ENCODE data around the gene RYR1. TPM values are rescaled to one million over a fixed set of nuclear protein-coding genes. Genes with fewer than 3 reads are reported as not detected.
"Not testable (repeated sequence)": the region's sequence is repeated elsewhere in the genome, so short reads cannot be mapped to it uniquely, and the experiment has no call there.

RYR1 gene
- total RNA-seq, 1 experiment from 2014 or later = 0.27 TPM

DNA sequence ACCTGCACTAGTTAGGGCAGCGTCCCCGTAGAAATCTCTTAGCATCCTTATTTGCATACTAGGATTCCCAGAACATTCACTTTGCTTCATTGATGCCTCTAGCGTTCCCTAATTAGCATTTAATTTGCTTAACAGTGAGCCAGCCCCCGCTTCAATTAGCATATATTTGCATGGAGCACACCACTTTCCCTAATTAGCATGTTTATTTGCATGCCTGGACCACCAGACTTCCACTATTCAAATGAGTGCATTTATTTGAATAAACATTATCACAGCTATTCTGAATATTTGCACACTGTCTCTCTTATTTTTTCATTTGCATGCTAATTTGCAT, 69.6 kb downstream of the RYR1 start:
- in situ Hi-C loops (cut with HindIII; ENCODE audit: low sequenced_read_pairs) = no loop called here

DNA sequence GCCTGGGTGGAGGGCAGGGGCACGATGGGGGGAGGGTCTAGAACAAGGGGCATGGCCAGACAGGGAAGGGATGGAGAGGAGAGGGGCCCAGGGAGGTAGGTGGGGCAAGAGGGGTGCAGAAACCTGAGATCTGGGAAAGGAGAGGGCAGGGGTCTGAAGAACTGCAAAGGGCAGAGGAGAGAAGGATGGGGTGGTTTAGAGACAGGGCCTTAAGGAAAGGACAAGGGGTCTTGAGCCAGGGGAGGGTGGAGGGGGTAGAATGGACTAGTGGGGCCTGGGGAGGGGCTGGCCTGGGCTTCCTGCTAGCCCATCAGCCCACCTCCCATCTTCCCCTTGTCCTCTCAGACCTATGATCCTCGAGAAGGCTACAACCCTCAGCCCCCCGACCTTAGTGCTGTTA, 72.5 kb downstream of the RYR1 start:
- in situ Hi-C loops (cut with HindIII; ENCODE audit: low sequenced_read_pairs) = no loop called here
- DNase-seq (ENCODE audit: low spot score) = no peak

More for the DNA sequence above, 69.6 kb downstream of the RYR1 start:
- DNase-seq (ENCODE audit: low spot score) = no peak

DNA sequence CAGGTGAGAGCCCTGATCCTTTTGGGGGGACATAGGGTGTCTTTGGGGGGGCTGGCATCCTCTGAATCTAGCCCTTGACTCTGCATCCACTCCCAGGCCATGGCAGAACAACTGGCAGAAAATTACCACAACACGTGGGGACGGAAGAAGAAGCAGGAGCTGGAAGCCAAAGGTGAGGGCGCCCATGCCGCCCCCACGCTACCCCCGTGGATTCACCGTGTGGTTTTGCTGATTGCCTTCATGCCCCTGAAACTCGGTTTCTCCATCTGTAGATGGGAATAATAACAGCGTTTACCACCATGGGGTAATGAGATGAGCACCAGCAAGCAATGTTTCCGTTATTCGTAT, 72.9 kb downstream of the RYR1 start:
- DNase-seq (ENCODE audit: low spot score) = no peak
- in situ Hi-C loops (cut with HindIII; ENCODE audit: low sequenced_read_pairs) = no loop called here

DNA sequence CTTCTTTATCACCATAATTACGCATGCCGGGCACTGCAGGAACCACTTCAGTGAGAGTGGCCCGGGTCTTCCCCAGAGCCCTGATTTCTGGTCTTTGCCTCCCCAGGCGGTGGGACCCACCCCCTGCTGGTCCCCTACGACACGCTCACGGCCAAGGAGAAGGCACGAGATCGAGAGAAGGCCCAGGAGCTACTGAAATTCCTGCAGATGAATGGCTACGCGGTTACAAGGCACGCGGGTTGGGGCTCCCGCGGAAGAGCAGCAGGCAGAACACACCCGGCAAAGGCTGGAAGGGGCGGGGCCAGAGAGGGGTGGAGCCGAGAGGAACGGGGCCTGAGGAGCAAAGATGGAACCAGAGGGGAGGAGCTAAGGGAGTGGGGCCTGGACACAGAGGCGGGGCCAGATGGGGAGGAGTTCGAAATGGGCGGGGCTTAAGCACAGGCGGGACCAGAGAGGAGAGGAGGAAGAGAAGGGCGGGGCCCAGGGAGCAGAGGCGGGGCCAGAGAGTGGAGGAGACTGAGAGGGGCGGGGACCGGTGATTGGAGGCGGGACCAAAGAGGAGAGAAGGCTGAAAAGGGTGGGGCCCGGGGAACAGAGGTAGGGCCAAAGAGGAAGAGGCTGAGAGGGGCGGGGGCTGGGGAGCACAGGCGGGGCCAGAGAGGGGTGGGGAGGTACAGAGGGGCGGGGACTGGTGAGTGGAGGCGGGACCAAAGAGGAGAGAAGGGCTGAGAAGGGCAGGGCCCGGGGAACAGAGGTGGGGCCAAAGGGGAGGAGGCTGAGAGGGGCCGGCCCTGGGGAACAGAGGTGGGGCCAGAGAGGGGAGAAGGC, 73.4 kb downstream of the RYR1 start:
- peak; percentile 72 for DNase-seq (ENCODE audit: low spot score)
- in situ Hi-C loops (cut with HindIII; ENCODE audit: low sequenced_read_pairs) = no loop called here

DNA sequence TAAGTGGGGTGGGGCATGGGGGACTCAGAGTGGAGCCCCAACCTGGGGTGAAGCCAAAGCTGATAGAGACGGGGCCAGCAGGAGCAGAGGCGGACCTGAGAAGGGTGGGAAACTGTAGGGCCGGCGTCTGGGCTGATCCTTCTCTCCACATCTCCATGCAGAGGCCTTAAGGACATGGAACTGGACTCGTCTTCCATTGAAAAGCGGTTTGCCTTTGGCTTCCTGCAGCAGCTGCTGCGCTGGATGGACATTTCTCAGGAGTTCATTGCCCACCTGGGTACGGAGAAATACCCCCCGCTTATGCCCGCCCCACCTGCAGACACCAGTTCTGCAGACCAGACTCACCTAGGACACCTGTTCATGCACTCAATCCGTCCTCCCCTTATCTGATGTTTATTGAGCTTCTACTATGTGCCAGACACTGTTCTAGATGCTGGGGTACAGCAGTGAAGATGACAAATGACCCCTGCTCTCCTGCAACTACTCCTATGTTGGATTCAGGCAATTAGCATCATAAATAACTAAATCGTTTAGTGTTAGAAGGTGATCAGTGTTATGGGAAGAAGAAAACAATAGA, 74.1 kb downstream of the RYR1 start:
- in situ Hi-C loops (cut with HindIII; ENCODE audit: low sequenced_read_pairs) = no loop called here

DNA sequence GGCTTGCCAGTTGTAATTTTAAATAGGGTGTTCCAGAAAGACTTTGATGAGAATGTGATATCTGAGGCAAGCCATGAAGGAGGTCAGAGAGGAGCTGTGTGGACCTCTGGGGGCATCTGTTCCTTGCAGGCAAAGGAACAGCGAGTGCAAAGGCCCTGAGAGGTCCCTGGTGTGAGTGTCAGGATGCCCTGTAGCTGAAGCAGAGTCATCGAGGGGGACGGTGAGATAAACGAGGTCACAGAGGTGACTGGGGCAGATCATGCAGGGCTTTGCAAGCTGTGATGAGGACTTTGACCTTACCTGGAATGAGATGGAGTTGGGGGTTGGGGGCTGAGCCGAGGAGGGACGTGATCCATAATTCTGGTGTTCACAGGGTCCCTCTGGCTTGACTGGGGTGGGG, 75.0 kb downstream of the RYR1 start:
- in situ Hi-C loops (cut with HindIII; ENCODE audit: low sequenced_read_pairs) = no loop called here

More for the DNA sequence above, 74.1 kb downstream of the RYR1 start:
- DNase-seq (ENCODE audit: low spot score) = no peak

DNA sequence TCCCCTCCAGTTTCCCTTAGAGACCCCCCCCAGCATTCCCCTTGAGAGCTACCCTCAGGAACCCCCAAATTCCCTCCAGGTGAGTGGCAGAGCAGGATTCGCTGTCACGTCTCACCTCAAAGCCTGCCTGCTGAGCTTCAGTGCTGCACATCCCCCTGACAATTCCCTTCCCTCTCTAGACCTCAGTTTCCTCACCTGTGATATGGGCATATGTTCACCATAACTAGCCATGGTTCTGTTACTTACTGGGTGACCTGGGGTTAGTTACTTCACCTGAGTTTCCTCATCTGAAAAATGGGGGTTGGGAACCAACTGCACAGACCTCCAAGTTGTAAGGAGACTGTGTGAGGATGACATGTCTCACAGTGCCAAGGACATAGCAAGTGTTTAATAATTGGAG, 75.5 kb downstream of the RYR1 start:
- in situ Hi-C loops (cut with HindIII; ENCODE audit: low sequenced_read_pairs) = no loop called here
- no peak for DNase-seq (ENCODE audit: low spot score)

More for the DNA sequence above, 75.0 kb downstream of the RYR1 start:
- DNase-seq (ENCODE audit: low spot score) = no peak

DNA sequence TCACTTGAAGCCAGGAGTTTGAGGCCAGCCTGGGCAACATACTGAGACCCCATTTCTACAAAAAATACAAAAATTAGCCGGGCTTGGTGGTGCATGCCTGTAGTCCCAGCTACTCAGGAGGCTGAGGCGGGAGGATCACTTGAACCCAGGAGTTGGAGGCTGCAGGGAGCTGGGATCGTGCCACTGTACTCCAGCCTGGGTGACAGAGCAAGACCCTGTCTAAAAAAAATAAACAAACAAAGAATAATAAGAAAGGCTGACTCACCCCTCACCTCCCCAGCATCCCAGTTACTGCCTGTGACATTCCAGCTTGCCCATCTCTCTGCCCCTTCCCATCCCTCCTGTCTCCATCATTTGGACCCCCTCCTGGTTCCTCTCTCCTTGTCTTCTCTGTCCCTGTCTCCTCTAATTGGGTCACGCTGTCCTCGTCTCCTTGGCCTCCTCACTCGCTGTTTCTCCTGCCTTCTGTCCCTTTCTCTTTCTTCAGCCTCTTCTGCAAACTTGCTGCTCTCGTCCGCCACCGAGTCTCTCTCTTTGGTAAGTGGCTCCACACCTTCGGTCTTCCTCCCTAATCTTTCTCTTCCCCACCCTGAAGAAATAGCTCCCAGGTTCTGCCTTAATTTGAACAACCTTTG, 77.7 kb downstream of the RYR1 start:
- in situ Hi-C loops (cut with HindIII; ENCODE audit: low sequenced_read_pairs) = no loop called here
- peak; percentile 6 for DNase-seq (ENCODE audit: low spot score)

DNA sequence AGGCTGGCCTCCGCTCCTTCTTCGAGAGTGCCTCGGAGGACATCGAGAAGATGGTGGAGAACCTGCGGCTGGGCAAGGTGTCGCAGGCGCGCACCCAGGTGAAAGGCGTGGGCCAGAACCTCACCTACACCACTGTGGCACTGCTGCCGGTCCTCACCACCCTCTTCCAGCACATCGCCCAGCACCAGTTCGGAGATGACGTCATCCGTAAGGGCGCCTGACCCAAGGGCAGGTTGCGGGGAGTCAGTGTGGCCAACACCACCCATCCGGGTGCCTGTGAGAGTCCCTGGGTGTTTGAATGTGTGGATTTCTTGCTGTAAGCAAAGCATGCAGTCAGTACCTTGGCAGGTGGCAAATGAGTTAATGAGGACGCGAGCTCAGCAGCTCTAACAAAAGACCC, 78.8 kb downstream of the RYR1 start:
- in situ Hi-C loops (cut with HindIII; ENCODE audit: low sequenced_read_pairs) = no loop called here

DNA sequence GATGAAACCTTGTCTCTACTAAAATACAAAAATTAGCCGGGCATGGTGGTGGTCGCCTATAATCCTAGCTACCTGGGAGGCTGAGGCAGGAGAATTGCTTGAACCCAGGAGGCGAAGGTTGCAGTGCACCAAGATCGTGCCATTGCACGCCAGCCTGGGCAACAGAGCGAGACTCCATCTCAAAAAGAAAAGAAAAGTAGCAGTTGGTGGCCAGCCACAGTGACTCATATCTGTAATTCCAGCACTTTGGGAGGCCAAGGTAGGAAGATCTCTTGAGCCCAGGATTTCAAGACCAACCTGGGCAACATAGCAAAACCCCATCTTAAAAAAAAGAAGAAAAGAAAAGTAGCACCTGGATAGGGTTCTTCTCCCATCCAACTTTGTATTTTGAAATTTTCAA, 79.7 kb downstream of the RYR1 start:
- DNase-seq (ENCODE audit: low spot score); in situ Hi-C loops (cut with HindIII; ENCODE audit: low sequenced_read_pairs): not testable (repeated sequence)

More for the DNA sequence above, 78.8 kb downstream of the RYR1 start:
- DNase-seq (ENCODE audit: low spot score) = no peak

DNA sequence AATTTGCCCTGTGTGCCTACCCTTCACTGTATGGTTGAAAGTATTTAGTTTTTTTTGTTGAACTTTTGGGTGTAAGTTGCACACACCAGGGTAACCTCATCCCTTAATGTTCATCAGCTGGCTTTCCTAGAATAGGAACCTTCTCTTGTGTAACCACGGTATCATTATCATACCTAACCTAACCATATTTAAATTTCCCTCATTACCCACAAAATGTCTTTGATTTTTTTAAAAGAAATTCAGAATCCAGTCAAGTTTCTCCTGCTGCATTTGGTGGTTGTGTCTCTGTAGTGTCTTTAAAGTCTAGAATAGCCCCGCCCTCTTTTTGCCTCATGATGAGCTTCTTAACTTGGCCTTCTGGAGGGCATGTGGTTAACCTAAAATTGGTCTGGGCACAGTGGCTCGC, 80.3 kb downstream of the RYR1 start:
- in situ Hi-C loops (cut with HindIII; ENCODE audit: low sequenced_read_pairs) = no loop called here
- no peak for DNase-seq (ENCODE audit: low spot score)

DNA sequence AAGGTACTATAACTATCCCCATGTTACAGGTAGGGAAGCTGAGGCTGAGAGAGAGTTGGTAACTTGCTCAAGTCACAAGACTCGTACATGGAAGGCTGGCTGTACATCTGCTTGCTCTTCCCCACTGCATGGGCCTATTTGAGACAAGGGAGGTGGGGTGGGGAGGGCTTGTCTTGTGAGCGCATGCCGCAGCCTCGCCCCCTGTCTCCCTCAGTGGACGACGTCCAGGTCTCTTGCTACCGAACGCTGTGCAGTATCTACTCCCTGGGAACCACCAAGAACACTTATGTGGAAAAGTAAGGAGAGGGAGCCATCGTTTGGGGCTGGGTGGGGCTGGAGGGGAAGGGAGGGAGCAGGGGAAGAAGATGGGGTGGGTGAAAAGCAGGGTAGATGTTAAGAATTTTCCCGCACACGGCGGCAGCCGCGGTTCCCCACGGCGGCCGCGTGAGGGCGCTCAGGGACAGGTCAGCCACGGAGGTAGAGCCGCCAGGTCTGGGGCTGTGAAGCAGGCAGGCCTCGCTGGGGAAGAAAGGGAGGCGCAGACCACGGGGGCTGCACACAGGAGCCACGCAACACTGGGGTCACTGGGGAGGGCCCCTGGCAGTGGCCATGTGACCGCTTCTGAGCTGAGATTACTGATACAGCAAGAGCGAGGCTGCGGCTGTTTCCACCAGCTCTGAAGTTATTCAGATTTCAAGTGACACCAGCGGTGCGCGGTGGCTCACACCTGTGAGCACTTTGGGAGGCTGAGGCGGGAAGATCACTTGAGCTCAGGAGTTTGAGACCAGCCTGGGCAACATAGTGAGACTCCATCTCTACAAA, 81.5 kb downstream of the RYR1 start:
- in situ Hi-C loops (cut with HindIII; ENCODE audit: low sequenced_read_pairs) = no loop called here
- DNase-seq (ENCODE audit: low spot score) = peak; percentile 62

DNA sequence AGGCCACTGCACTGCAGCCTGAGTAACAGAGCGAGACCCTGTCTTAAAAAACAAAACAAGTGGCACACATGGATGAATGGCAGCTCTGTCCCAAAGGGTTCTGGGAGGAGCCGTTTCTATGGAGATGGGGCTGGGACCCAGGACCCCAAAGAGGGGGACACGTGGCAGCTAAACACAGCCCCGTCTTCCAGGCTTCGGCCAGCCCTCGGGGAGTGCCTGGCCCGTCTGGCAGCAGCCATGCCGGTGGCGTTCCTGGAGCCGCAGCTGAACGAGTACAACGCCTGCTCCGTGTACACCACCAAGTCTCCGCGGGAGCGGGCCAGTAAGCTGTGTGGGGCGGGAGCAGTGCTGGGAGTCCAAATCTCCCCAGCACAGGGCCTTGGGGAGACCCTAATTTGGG, 82.4 kb downstream of the RYR1 start:
- in situ Hi-C loops (cut with HindIII; ENCODE audit: low sequenced_read_pairs) = no loop called here
- no peak for DNase-seq (ENCODE audit: low spot score)

DNA sequence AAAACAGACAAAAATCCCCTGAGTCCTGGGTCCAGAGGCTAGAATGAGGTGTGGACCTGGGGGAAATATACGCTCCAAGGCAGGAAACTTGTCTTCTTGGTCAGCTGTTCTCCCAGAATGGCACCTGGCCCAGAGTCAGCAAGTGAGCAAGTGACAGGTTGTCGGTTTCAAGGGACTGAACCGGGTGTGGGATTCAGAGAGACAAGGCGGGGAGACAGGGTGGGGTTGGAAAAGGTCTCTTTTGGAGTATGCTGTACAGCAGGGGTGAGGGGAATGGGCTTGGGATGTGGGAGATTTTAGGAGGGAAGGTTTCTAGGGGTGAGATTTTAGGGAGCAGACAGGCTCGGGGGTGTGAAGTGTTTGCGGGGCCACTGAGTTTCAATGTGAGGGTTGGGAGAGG, 83.3 kb downstream of the RYR1 start:
- in situ Hi-C loops (cut with HindIII; ENCODE audit: low sequenced_read_pairs) = no loop called here
- DNase-seq (ENCODE audit: low spot score) = no peak

DNA sequence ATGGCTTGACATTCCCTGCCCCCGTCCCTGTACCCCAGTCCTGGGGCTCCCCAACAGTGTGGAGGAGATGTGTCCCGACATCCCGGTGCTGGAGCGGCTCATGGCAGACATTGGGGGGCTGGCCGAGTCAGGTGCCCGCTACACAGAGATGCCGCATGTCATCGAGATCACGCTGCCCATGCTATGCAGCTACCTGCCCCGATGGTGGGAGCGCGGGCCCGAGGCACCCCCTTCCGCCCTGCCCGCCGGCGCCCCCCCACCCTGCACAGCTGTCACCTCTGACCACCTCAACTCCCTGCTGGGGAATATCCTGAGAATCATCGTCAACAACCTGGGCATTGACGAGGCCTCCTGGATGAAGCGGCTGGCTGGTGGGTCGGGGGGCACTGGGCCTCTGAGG, 83.8 kb downstream of the RYR1 start:
- in situ Hi-C loops (cut with HindIII; ENCODE audit: low sequenced_read_pairs) = no loop called here
- no peak for DNase-seq (ENCODE audit: low spot score)

DNA sequence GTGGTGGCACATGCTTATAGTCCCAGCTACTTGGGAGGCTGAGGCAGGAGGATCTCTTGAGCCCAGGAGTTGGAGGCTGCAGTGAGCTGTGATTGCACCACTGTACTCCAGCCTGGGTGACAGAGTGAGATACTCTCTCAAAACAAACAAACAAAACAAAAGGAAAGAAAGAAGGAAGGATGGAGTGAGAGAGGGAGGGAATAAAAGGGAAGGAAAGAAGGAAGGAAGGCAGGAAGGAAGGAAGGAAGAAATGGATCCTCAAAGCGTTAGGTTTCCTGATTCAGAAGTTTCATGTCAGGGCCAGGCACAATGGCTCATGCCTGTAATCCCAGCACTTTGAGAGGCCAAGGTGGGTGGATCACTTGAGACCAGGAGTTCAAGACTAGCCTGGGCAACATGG, 84.5 kb downstream of the RYR1 start:
- in situ Hi-C loops (cut with HindIII; ENCODE audit: low sequenced_read_pairs); DNase-seq (ENCODE audit: low spot score): not testable (repeated sequence)

DNA sequence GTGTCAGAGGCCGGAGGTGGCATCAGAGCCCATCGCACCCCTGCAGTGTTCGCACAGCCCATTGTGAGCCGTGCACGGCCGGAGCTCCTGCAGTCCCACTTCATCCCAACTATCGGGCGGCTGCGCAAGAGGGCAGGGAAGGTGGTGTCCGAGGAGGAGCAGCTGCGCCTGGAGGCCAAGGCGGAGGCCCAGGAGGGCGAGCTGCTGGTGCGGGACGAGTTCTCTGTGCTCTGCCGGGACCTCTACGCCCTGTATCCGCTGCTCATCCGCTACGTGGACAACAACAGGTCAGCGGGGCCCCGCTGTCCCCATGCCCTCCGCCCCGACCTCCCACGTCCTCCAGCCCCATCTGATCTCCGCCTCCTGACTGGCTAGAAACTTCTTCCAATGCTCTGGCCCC, 85.7 kb downstream of the RYR1 start:
- in situ Hi-C loops (cut with HindIII; ENCODE audit: low sequenced_read_pairs) = no loop called here
- no peak for DNase-seq (ENCODE audit: low spot score)

DNA sequence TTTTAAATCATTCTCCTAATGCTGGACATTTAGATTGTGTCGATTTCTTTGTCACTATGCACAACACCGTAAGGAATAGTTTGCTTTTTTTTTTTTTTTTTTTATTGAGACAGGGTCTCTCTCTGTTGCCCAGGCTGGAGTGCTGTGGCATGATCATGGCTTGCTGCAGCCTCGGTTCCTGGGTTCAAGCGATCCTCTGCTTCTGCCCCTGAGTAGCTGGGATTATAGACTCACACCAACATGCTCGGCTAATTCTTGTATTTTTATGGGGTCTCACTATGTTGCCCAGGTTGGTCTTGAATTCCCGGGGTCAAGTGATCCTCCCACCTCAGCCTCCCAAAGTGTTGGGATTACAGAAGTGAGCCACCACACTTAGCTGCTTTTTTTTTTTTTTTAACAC, 86.5 kb downstream of the RYR1 start:
- DNase-seq (ENCODE audit: low spot score) = no peak
- in situ Hi-C loops (cut with HindIII; ENCODE audit: low sequenced_read_pairs) = no loop called here

DNA sequence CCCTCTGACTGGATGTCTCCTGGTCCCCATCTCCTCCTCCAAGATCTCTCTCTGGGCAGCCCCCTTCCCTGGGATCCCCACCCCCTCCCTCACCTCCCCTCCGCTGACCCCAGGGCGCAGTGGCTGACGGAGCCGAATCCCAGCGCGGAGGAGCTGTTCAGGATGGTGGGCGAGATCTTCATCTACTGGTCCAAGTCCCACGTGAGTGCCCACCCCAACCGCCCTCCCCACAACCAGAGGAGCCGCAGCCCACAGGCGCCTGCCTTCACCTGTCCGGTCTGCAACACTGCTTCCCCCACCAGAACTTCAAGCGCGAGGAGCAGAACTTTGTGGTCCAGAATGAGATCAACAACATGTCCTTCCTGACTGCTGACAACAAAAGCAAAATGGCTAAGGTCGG, 89.4 kb downstream of the RYR1 start:
- no peak for DNase-seq (ENCODE audit: low spot score)
- in situ Hi-C loops (cut with HindIII; ENCODE audit: low sequenced_read_pairs) = no loop called here

DNA sequence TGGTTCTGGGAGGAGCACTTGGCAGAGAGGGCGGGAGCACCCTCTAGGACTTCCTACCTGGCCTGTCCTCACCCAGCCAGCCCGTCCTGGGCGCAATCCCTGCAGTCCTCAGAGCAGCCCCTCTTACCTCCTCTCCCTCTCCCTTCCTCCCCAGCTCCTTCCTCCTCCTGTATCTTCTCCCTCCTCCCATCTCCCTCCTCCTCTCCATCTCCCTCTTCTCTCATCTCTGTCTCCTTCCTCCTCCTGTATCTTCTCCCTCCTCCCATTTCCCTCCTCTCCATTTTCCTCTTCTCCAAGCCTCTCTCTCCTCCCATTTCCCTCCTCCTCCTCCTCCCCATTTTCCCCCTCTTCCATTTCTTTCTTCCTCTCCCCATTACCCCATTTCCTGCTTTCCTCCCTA, 89.8 kb downstream of the RYR1 start:
- in situ Hi-C loops (cut with HindIII; ENCODE audit: low sequenced_read_pairs) = no loop called here
- DNase-seq (ENCODE audit: low spot score) = no peak

Measured in G401 (cell line).